OCI-LY3 (cell line): ENCODE data around the gene C1QTNF9.

ENCODE experiments used
- H2AFZ ChIP-seq: fragments of 200-600, 300-600 bp; shearing (Covaris generic); 2 replicates; pipeline ENCODE4 v1.6.0; 2014; ENCODE audit warnings: antibody characterized with exemption, low read depth, low read length
- H3K27ac ChIP-seq: fragments of 200-600, 300-600 bp; sonication (generic); 2 replicates; pipeline ENCODE4 v1.5.1; 2014; ENCODE audit warnings: mild to moderate bottlenecking, low read length, moderate library complexity, mixed read lengths
- H3K27me3 ChIP-seq: fragments of 200-600, 300-600 bp; sonication (generic); 2 replicates; pipeline ENCODE4 v1.6.1; 2014; ENCODE audit warnings: low read depth, low read length, mixed read lengths
- H3K36me3 ChIP-seq: fragments of 200-600, 300-600 bp; sonication (generic); replicated peaks from 2 replicates; pipeline ENCODE3; 2014; ENCODE audit warnings: low read depth, low read length, mixed read lengths
- H3K4me1 ChIP-seq: fragments of 300-600, 200-600 bp; sonication (generic); 2 replicates; pipeline ENCODE4 v1.6.1; 2014; ENCODE audit warnings: low read length, mixed read lengths
- H3K4me2 ChIP-seq: fragments of 200-600, 300-600 bp; sonication (generic); 2 replicates; pipeline ENCODE4 v1.6.1; 2014; ENCODE audit warnings: low read length, mixed read lengths
- H3K4me3 ChIP-seq: fragments of 300-600, 200-600 bp; sonication (generic); 2 replicates; pipeline ENCODE4 v1.5.1; 2014; ENCODE audit warnings: antibody characterized with exemption, mild to moderate bottlenecking, low read length, moderate library complexity
- H3K79me2 ChIP-seq: fragments of 300-600, 200-600 bp; shearing (Covaris generic); 2 replicates; pipeline ENCODE4 v1.6.1; 2014; ENCODE audit warnings: mild to moderate bottlenecking, low read length, mixed read lengths
- H3K9ac ChIP-seq: fragments of 300-600, 200-600 bp; shearing (Covaris generic); 2 replicates; pipeline ENCODE4 v1.6.0; 2014; ENCODE audit warnings: mild to moderate bottlenecking, low read length, moderate library complexity
- H3K9me3 ChIP-seq: fragments of 200-600, 300-600 bp; shearing (Covaris generic); 2 replicates; pipeline ENCODE4 v1.6.1; 2014; ENCODE audit warnings: low read length, mixed read lengths; ENCODE audit not compliant: insufficient read depth
- H4K20me1 ChIP-seq: fragments of 200-600, 300-600 bp; sonication (generic); 2 replicates; pipeline ENCODE4 v1.6.1; 2016; ENCODE audit warnings: low read length, mixed read lengths; ENCODE audit not compliant: insufficient read depth
- CTCF ChIP-seq: fragments of 200-600, 300-600 bp; sonication (generic); IDR thresholded peaks from 2 replicates; pipeline ENCODE4 v1.5.1; 2014; ENCODE audit warnings: antibody characterized with exemption, low read length, low read depth
- EZH2phosphoT487 ChIP-seq: fragments of 200-600 bp; shearing (Covaris generic); IDR thresholded peaks from 2 replicates; pipeline ENCODE4 v1.6.1; 2018; ENCODE audit warnings: antibody characterized with exemption, mixed run types, low read depth

Gene C1QTNF9

GRCh38 chr13:24306632-24307031, 2.7 kb upstream of the C1QTNF9 start:
- H3K9me3 ChIP-seq, result no peaks in the 10 kb centered on the region
- no peak overlapping the region for H2AFZ ChIP-seq
- no peak overlapping the region for H3K4me3 ChIP-seq
- no peak overlapping the region for H3K9ac ChIP-seq
- peaks cover 2% of the 10 kb centered on the region for H3K36me3 ChIP-seq
- TF ChIP-seq EZH2phosphoT487, result no peak
- no peak for TF ChIP-seq CTCF
- H3K27me3 ChIP-seq, result no peaks in the 10 kb centered on the region
- no peaks in the 10 kb centered on the region for H4K20me1 ChIP-seq
- no peaks in the 10 kb centered on the region for H3K4me1 ChIP-seq
- H3K4me2 ChIP-seq, result no peak overlapping the region
- H3K27ac ChIP-seq, result no peak overlapping the region
- no peaks in the 10 kb centered on the region for H3K79me2 ChIP-seq

- peaks cover 2% of the 10 kb centered on the region for H3K36me3 ChIP-seq
- no peak overlapping the region for H3K4me2 ChIP-seq
- H4K20me1 ChIP-seq, result no peaks in the 10 kb centered on the region
Observed at GRCh38 chr13:24307211-24308067, 1.9 kb upstream of the C1QTNF9 start.

GRCh38 chr13:24308068-24308445, 1.3 kb upstream of the C1QTNF9 start:
- H3K9ac ChIP-seq, result no peak overlapping the region
- no peak overlapping the region for H3K4me2 ChIP-seq
- no peak overlapping the region for H3K27ac ChIP-seq
- TF ChIP-seq EZH2phosphoT487 (no peak), CTCF (no peak)
- H3K27me3 ChIP-seq, result no peaks in the 10 kb centered on the region
- no peaks in the 10 kb centered on the region for H4K20me1 ChIP-seq
- H3K9me3 ChIP-seq, result no peaks in the 10 kb centered on the region
- no peaks in the 10 kb centered on the region for H3K79me2 ChIP-seq
- no peak overlapping the region for H2AFZ ChIP-seq
- no peaks in the 10 kb centered on the region for H3K4me1 ChIP-seq
- H3K36me3 ChIP-seq, result peaks cover 2% of the 10 kb centered on the region
- H3K4me3 ChIP-seq, result no peak overlapping the region

More at GRCh38 chr13:24307211-24308067, 1.9 kb upstream of the C1QTNF9 start:
- Histone ChIP-seq H3K27me3 (no peaks in the 10 kb centered on the region), H3K79me2 (no peaks in the 10 kb centered on the region), H3K4me3 (no peak overlapping the region), H3K27ac (no peak overlapping the region), H3K9me3 (no peaks in the 10 kb centered on the region), H3K4me1 (no peaks in the 10 kb centered on the region), H2AFZ (no peak overlapping the region), H3K9ac (no peak overlapping the region)
- no peak for TF ChIP-seq CTCF
- TF ChIP-seq EZH2phosphoT487, result no peak

GRCh38 chr13:24308488-24309020, 826 bp upstream of the C1QTNF9 start:
- no peak overlapping the region for H3K27ac ChIP-seq
- H3K27me3 ChIP-seq, result no peaks in the 10 kb centered on the region
- H3K9me3 ChIP-seq, result no peaks in the 10 kb centered on the region
- H3K4me3 ChIP-seq, result no peak overlapping the region
- no peak overlapping the region for H2AFZ ChIP-seq
- H3K9ac ChIP-seq, result no peak overlapping the region
- peaks cover 2% of the 10 kb centered on the region for H3K36me3 ChIP-seq
- H4K20me1 ChIP-seq, result no peaks in the 10 kb centered on the region
- TF ChIP-seq CTCF (no peak), EZH2phosphoT487 (no peak)
- no peak overlapping the region for H3K4me2 ChIP-seq
- H3K79me2 ChIP-seq, result no peaks in the 10 kb centered on the region
- no peaks in the 10 kb centered on the region for H3K4me1 ChIP-seq
